ENCODE measurements around the gene CASP3. TPM values are rescaled to one million over a fixed set of nuclear protein-coding genes. Genes with fewer than 3 reads are reported as not detected.
"Not testable (repeated sequence)": the region's sequence is repeated elsewhere in the genome, so short reads cannot be mapped to it uniquely, and the experiment has no call there.

Gene CASP3
- polyA plus RNA-seq, 3 donors: 30.8 to 32.5 (median 32.4) TPM

GRCh38 chr4:184643731-184644130, 5.5 kb downstream of the CASP3 start:
- DNase-seq: no peak

GRCh38 chr4:184641451-184641850, 7.8 kb downstream of the CASP3 start:
- no peak for DNase-seq

- no peak for DNase-seq
Measured at GRCh38 chr4:184641022-184641421, 8.2 kb downstream of the CASP3 start.

- DNase-seq: no peak
Measured at GRCh38 chr4:184636897-184637296, 12.3 kb downstream of the CASP3 start.

- no peak for DNase-seq
Measured at GRCh38 chr4:184636144-184636543, 13.1 kb downstream of the CASP3 start.

- DNase-seq: no peak
Measured at GRCh38 chr4:184635381-184635780, 13.9 kb downstream of the CASP3 start.

- DNase-seq: no peak
Measured at GRCh38 chr4:184632842-184633241, 16.4 kb downstream of the CASP3 start.

GRCh38 chr4:184628103-184628502, 21.1 kb downstream of the CASP3 start:
- no peak for DNase-seq

GRCh38 chr4:184625783-184626596, 23.3 kb downstream of the CASP3 start:
- DNase-seq: not testable (repeated sequence)

- no peak for DNase-seq
Measured at GRCh38 chr4:184624972-184625554, 24.2 kb downstream of the CASP3 start.

- DNase-seq: not testable (repeated sequence)
Measured at GRCh38 chr4:184624504-184624903, 24.7 kb downstream of the CASP3 start.

GRCh38 chr4:184621518-184621917, 27.7 kb downstream of the CASP3 start:
- DNase-seq: no peak

GRCh38 chr4:184620212-184620867, 28.9 kb downstream of the CASP3 start:
- no peak for DNase-seq

GRCh38 chr4:184617600-184618196, 31.5 kb downstream of the CASP3 start:
- no peak for DNase-seq

GRCh38 chr4:184616633-184617551, 32.4 kb downstream of the CASP3 start:
- DNase-seq: no peak

- DNase-seq: not testable (repeated sequence)
Measured at GRCh38 chr4:184616168-184616567, 33.1 kb downstream of the CASP3 start.

- no peak for DNase-seq
Measured at GRCh38 chr4:184614509-184614908, 34.7 kb downstream of the CASP3 start.

GRCh38 chr4:184613405-184613804, 35.8 kb downstream of the CASP3 start:
- no peak for DNase-seq

GRCh38 chr4:184612074-184612473, 37.2 kb downstream of the CASP3 start:
- no peak for DNase-seq

- DNase-seq: not testable (repeated sequence)
Measured at GRCh38 chr4:184607429-184607828, 41.8 kb downstream of the CASP3 start.

GRCh38 chr4:184602857-184603256, 46.4 kb downstream of the CASP3 start:
- not testable (repeated sequence) for DNase-seq

Measured in renal pelvis (tissue), 4 donors.